Ovary (tissue), 9 donors: ENCODE data around the gene NMUR2. TPM values are rescaled to one million over a fixed set of nuclear protein-coding genes. Genes with fewer than 3 reads are reported as not detected.

Experiments used
- DNase-seq, 5 donors: peaks; one replicate each; pipeline ENCODE4 v3.0.0-alpha.2; 2019 to 2020
- H3K27ac ChIP-seq, 2 donors: fragments of 200-600 bp; one replicate each; pipeline versions ENCODE4 v1.5.1 to v1.8.0; 2019 to 2022
- H3K27me3 ChIP-seq: fragments of 200-600 bp; one replicate; pipeline ENCODE4 v1.8.0; 2022
- H3K36me3 ChIP-seq: fragments of 200-600 bp; sonication (generic); one replicate; pipeline ENCODE4 v1.5.1; 2019
- H3K4me1 ChIP-seq: one replicate; pipeline ENCODE4 v1.8.1; 2013; ENCODE audit warnings: mild to moderate bottlenecking, moderate library complexity; ENCODE audit not compliant: insufficient read depth
- H3K4me3 ChIP-seq: fragments of 200-600 bp; sonication (generic); one replicate; pipeline ENCODE4 v1.5.1; 2017
- H3K9me3 ChIP-seq, 2 donors: fragments of 200-600 bp in 1 of 2; sonication (generic) in 1 of 2; one replicate each; pipeline versions ENCODE4 v1.5.1 to v1.8.1; 2013 to 2019; ENCODE audit warnings: mild to moderate bottlenecking in 1 of 2, moderate library complexity in 1 of 2
- CTCF ChIP-seq, 3 donors: fragments of 450-650 bp in 2 of 3; fragments of 200-600 bp in 1 of 3; IDR thresholded peaks; one replicate each; pipeline versions ENCODE4 v1.5.1 to v1.8.0; 2016 to 2022; ENCODE audit warnings: antibody characterized with exemption in 3 of 3, mild to moderate bottlenecking in 1 of 3
- EP300 ChIP-seq: sonication (generic); formaldehyde crosslinking; IDR thresholded peaks from one replicate; pipeline ENCODE4 v1.6.1; 2017; ENCODE audit warnings: antibody characterized with exemption
- POLR2A ChIP-seq: fragments of 450-650 bp; IDR thresholded peaks from one replicate; pipeline ENCODE4 v1.6.1; 2017; ENCODE audit warnings: antibody characterized with exemption, mild to moderate bottlenecking, moderate library complexity
- WGBS, 3 donors: extraction: QIAGEN DNeasy Blood & Tissue Kit in 1 of 3; methylation state at CpG; one replicate each; pipeline versions ENCODE4 v1.1.5 to v1.1.7; 2013 to 2017; 5-methylcytosine and 5-hydroxymethylcytosine counted together
- intact Hi-C, 4 donors: fragments of 100-400 bp; cut with DNase I; formaldehyde crosslinking; loops; one replicate each; pipeline versions ENCODE4 v1.11.0 to v1.15.1; 2022 to 2023
- polyA plus RNA-seq, 2 donors: library from polyadenylated mRNA; stranded (reverse); fragments of 200-250 nt in 1 of 2; fragments of 350-450 nt in 1 of 2; fragmentation: Illumina TruSeq in 1 of 2; extraction: RNeasy Lipid Tissue Mini Kit (QIAGEN cat#74804) in 1 of 2; gene quantifications; one replicate each; pipeline ENCODE4 v1.2.3, GENCODE V29; 2013 to 2014
- total RNA-seq, 7 donors: library from RNA; depleted of rRNA in 2 of 7; stranded (reverse); fragments of >200 nt in 2 of 7; fragmentation: NEBNext Ultra II Directional in 3 of 7; extraction: Animal tissue kit (Norgen Biotek cat#: 25700) in 3 of 7; gene quantifications; one replicate each; pipeline versions ENCODE4 v1.1.0 to v1.2.4, GENCODE V29; 2016 to 2023
- donor health status: DM: no; HTN: no; CAD: no; lungs with moderate emphysema.
- donor health status: DM: no; HTN: no; CAD: no.
- donor health status: Bipolar disorder and iron deficiency.
- donor health status: DM: yes; HTN: yes; CAD: no.
- donor health status: DM: no; HTN: no; CAD: no.
- donor health status: DM: yes; HTN: yes; CAD: no.

Gene NMUR2
- total and polyA plus RNA-seq, 9 donors, result 0.13 to 0.15 TPM; not detected in 7

GRCh38 chr5:152406082-152406481 is 1.0 kb upstream of the NMUR2 start:
- intact Hi-C loops, result no loop called here
- H3K36me3 ChIP-seq, result no peaks in the 10 kb centered on the region
- no peaks in the 10 kb centered on the region for H3K4me1 ChIP-seq
- TF ChIP-seq POLR2A (no peak), CTCF (IDR thresholded peaks at IDR 0.05) (no peak), EP300 (no peak)
- no peak overlapping the region for H3K27ac ChIP-seq
- no peak overlapping the region for H3K4me3 ChIP-seq
- no peak for DNase-seq
- no peaks in the 10 kb centered on the region for H3K27me3 ChIP-seq
- 73 to 90% (median 80%) methylated on average over 1 of the region's 1 CpG for WGBS, 3 donors
- no peaks in the 10 kb centered on the region for H3K9me3 ChIP-seq

DNA sequence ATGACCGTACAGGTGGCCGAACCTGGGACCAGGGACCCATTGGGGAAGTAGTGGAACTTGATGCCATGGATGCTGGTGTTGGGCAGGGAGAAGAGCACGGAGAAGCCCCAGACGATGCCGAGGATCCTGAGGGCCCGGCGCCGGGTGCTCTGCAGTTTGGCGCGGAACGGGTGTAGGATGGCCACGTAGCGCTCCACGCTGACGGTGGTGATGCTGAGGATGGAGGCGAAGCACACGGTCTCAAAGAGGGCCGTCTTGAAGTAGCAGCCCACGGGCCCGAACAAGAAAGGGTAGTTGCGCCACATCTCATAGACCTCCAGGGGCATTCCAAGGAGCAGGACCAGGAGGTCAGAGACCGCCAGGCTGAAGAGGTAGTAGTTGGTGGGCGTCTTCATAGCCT is 585 bp downstream of the NMUR2 start:
- TF ChIP-seq EP300 (no peak), POLR2A (no peak), CTCF (IDR thresholded peaks at IDR 0.05) (no peak)
- Histone ChIP-seq H3K27ac (no peak overlapping the region), H3K4me1 (no peaks in the 10 kb centered on the region), H3K9me3 (no peaks in the 10 kb centered on the region), H3K4me3 (no peak overlapping the region), H3K36me3 (no peaks in the 10 kb centered on the region), H3K27me3 (no peaks in the 10 kb centered on the region)
- DNase-seq, result no peak
- WGBS, 3 donors, result 95 to 96% (median 96%) methylated on average over 23 of the region's 23 CpGs
- intact Hi-C loops, result no loop called here

DNA sequence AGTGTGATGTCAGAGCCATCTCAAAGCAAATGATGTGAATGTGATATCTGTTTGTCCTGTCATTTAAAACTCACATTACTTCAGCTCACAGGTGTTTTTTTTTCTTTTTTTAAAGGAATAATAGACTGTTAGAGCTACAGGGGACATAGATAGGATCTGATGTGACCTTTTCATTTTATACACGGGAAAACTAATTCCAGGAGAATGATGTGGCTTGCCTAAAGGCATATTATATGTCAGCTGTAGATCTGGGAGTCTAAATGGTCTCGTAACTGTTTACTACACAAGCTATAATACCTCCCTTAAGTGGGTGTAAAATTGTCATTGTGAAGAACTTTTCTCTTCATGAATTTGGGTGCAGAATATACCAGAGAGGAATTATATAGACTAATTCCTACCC is 2.0 kb downstream of the NMUR2 start:
- Histone ChIP-seq H3K9me3 (no peaks in the 10 kb centered on the region), H3K36me3 (no peaks in the 10 kb centered on the region), H3K4me1 (no peaks in the 10 kb centered on the region), H3K4me3 (no peak overlapping the region), H3K27ac (no peak overlapping the region), H3K27me3 (no peaks in the 10 kb centered on the region)
- intact Hi-C loops, result no loop called here
- WGBS, 3 donors, result 66 to 70% (median 68%) methylated on average over 2 of the region's 2 CpGs
- no peak for TF ChIP-seq EP300
- no peak for TF ChIP-seq CTCF (IDR thresholded peaks at IDR 0.05)
- no peak for TF ChIP-seq POLR2A
- DNase-seq, result no peak

GRCh38 chr5:152400846-152401245 is 4.2 kb downstream of the NMUR2 start:
- 13 to 24% (median 15%) methylated on average over 2 of the region's 2 CpGs for WGBS, 3 donors
- Histone ChIP-seq H3K4me3 (no peak overlapping the region), H3K9me3 (no peaks in the 10 kb centered on the region), H3K27me3 (no peaks in the 10 kb centered on the region), H3K36me3 (no peaks in the 10 kb centered on the region), H3K27ac (no peak overlapping the region), H3K4me1 (no peaks in the 10 kb centered on the region)
- TF ChIP-seq CTCF (IDR thresholded peaks at IDR 0.05), result no peak
- no peak for TF ChIP-seq EP300
- no peak for TF ChIP-seq POLR2A
- intact Hi-C loops, result no loop called here
- no peak for DNase-seq

DNA sequence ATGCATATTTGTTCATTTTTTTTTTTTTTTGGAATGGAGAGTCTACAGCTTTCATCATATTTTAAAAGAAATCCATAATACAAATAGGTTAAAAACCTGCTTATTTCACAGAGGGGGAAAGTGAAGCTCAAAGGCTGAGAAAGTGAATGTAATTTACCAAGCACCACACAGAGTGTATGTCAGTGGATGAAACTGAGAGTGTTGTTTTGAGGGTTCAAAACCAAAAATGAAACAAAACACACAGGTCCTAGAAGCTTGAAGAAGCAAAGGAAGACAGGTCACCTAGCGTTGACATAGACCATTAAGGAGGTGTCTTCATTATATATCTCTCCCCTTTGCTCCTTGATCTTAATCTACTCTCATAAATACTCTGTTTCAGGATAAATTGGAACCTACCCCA is 7.5 kb downstream of the NMUR2 start:
- 64 to 76% (median 66%) methylated on average over 1 of the region's 1 CpG for WGBS, 3 donors
- Histone ChIP-seq H3K9me3 (no peaks in the 10 kb centered on the region), H3K4me3 (no peak overlapping the region), H3K27ac (no peak overlapping the region), H3K27me3 (no peaks in the 10 kb centered on the region), H3K36me3 (no peaks in the 10 kb centered on the region), H3K4me1 (no peaks in the 10 kb centered on the region)
- no peak for DNase-seq
- intact Hi-C loops, result no loop called here
- TF ChIP-seq CTCF (IDR thresholded peaks at IDR 0.05), result no peak
- no peak for TF ChIP-seq POLR2A
- TF ChIP-seq EP300, result no peak
